Measurements from ENCODE around the gene AHCY.

Gene AHCY

GRCh38 chr20:34232494-34233087, 70.6 kb downstream of the AHCY start:
- Mint-ChIP-seq H3K9me3 (peaks cover 0 to 1% of the 10 kb centered on the region in 2 donors), H3K27me3 (peaks cover 19 to 29% of the 10 kb centered on the region in 2 donors), H3K4me1 (ENCODE audit: low read depth in 2 of 2) (no peaks in the 10 kb centered on the region), H3K27ac (no peak overlapping the region), H3K36me3 (ENCODE audit: insufficient read depth) (no peaks in the 10 kb centered on the region), H3K4me3 (no peak overlapping the region)
- DNase-seq = no peak
- no peak for ATAC-seq (replicated peaks)

GRCh38 chr20:34231634-34232033, 71.5 kb downstream of the AHCY start:
- Mint-ChIP-seq H3K36me3 (ENCODE audit: insufficient read depth) (no peaks in the 10 kb centered on the region), H3K4me1 (ENCODE audit: low read depth in 2 of 2) (no peaks in the 10 kb centered on the region), H3K27me3 (peaks cover 19 to 29% of the 10 kb centered on the region in 2 donors), H3K4me3 (no peak overlapping the region), H3K9me3 (no peaks in the 10 kb centered on the region), H3K27ac (no peak overlapping the region)
- DNase-seq (no peak), ATAC-seq (replicated peaks) (no peak)
